Thyroid gland (tissue), 4 donors: ENCODE measurements around the gene TMED5.

Source experiments
- POLR2A ChIP-seq, 2 donors: fragments of 450-650 bp; IDR thresholded peaks; one replicate each; pipeline ENCODE4 v1.6.1; 2017; ENCODE audit warnings: antibody characterized with exemption in 2 of 2, mild to moderate bottlenecking in 2 of 2, moderate library complexity in 1 of 2
- TF ChIP-seq, protein P1 (sequence below), 6 experiments: fragments of 200-600 bp in 3 of 6; fragments of 450-650 bp in 3 of 6; sonication (generic) in 3 of 6; IDR thresholded peaks; one replicate each; pipeline ENCODE4 v1.5.1; 2016 to 2019; ENCODE audit warnings: antibody characterized with exemption in 6 of 6, mild to moderate bottlenecking in 2 of 6, inconsistent platforms in 1 of 6, moderate library complexity in 1 of 6

DNA sequence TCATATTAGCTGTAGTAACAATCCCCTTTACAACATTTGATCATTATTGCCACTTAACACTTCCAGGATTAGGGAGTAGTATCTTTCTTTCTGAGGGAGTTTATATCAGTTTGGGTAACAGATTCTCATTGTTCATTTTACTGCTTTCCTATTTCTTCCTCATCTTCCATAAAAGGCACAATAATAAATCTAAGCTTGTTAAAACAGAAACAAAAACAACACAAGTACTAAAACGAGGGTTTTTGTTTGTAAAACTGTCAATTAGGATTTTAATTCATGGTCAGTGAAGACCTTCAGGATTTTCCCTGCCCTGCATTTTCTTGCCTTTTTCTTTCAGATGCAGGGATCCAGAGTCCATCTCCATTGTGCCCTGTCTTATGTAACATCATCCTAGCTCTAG lies 29.5 kb downstream of the TMED5 start:
- no peak for TF ChIP-seq POLR2A (IDR thresholded peaks at IDR 0.05)
- TF ChIP-seq, protein P1, sequence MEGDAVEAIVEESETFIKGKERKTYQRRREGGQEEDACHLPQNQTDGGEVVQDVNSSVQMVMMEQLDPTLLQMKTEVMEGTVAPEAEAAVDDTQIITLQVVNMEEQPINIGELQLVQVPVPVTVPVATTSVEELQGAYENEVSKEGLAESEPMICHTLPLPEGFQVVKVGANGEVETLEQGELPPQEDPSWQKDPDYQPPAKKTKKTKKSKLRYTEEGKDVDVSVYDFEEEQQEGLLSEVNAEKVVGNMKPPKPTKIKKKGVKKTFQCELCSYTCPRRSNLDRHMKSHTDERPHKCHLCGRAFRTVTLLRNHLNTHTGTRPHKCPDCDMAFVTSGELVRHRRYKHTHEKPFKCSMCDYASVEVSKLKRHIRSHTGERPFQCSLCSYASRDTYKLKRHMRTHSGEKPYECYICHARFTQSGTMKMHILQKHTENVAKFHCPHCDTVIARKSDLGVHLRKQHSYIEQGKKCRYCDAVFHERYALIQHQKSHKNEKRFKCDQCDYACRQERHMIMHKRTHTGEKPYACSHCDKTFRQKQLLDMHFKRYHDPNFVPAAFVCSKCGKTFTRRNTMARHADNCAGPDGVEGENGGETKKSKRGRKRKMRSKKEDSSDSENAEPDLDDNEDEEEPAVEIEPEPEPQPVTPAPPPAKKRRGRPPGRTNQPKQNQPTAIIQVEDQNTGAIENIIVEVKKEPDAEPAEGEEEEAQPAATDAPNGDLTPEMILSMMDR (IDR thresholded peaks at IDR 0.05) = no peak
